ENCODE measurements around the gene LRRC4B.
"Not testable (repeated sequence)": the region's sequence is repeated elsewhere in the genome, so short reads cannot be mapped to it uniquely, and the experiment has no call there.

LRRC4B gene

GRCh38 chr19:50528052-50528451 is 40.2 kb downstream of the LRRC4B start:
- DNase-seq (ENCODE audit: low read depth in 3 of 3) = not testable (repeated sequence)

- no peak for DNase-seq (ENCODE audit: low read depth in 3 of 3)
Observed at GRCh38 chr19:50522881-50523280, 45.4 kb downstream of the LRRC4B start.

- no peak for DNase-seq (ENCODE audit: low read depth in 3 of 3)
Observed at GRCh38 chr19:50520822-50521465, 47.3 kb downstream of the LRRC4B start.

GRCh38 chr19:50519006-50519575 is 49.1 kb downstream of the LRRC4B start:
- no peak for DNase-seq (ENCODE audit: low read depth in 3 of 3)

- DNase-seq (ENCODE audit: low read depth in 3 of 3) = no peak
Observed at GRCh38 chr19:50518091-50519005, 49.9 kb downstream of the LRRC4B start.

- DNase-seq (ENCODE audit: low read depth in 3 of 3) = no peak
Observed at GRCh38 chr19:50517704-50518075, 50.5 kb downstream of the LRRC4B start.

- DNase-seq (ENCODE audit: low read depth in 3 of 3) = no peak
Observed at GRCh38 chr19:50516964-50517703, 51.1 kb downstream of the LRRC4B start.

- DNase-seq (ENCODE audit: low read depth in 3 of 3) = no peak
Observed at GRCh38 chr19:50516456-50516855, 51.8 kb downstream of the LRRC4B start.

GRCh38 chr19:50515168-50515561 is 53.1 kb downstream of the LRRC4B start:
- DNase-seq (ENCODE audit: low read depth in 3 of 3) = no peak

GRCh38 chr19:50514346-50515167 is 53.7 kb downstream of the LRRC4B start:
- DNase-seq (ENCODE audit: low read depth in 3 of 3) = no peak

- no peak for DNase-seq (ENCODE audit: low read depth in 3 of 3)
Observed at GRCh38 chr19:50513746-50514345, 54.4 kb downstream of the LRRC4B start, which contains the start of gene ASPDH. ASPDH (minus strand) TSS chr19:50513913; CDS start chr19:50513823, 90 bp downstream.

- DNase-seq (ENCODE audit: low read depth in 3 of 3) = no peak
Observed at GRCh38 chr19:50512999-50513745, 55.1 kb downstream of the LRRC4B start.

- no peak for DNase-seq (ENCODE audit: low read depth in 3 of 3)
Observed at GRCh38 chr19:50512112-50512998, 55.9 kb downstream of the LRRC4B start.

GRCh38 chr19:50511069-50511822 is 57.0 kb downstream of the LRRC4B start, which contains the start of gene JOSD2:
JOSD2 (minus strand) TSS chr19:50511191; CDS start chr19:50510431, 760 bp downstream.
- DNase-seq (ENCODE audit: low read depth in 3 of 3) = peak; percentile 93 to 96 (median 95)

GRCh38 chr19:50510700-50511068 is 57.6 kb downstream of the LRRC4B start:
- DNase-seq (ENCODE audit: low read depth in 3 of 3) = no peak

- no peak for DNase-seq (ENCODE audit: low read depth in 3 of 3)
Observed at GRCh38 chr19:50510121-50510670, 58.0 kb downstream of the LRRC4B start.

GRCh38 chr19:50509366-50509765 is 58.9 kb downstream of the LRRC4B start:
- DNase-seq (ENCODE audit: low read depth in 3 of 3) = no peak

GRCh38 chr19:50508843-50509190 is 59.4 kb downstream of the LRRC4B start:
- no peak for DNase-seq (ENCODE audit: low read depth in 3 of 3)

Data from stimulated activated CD4-positive, alpha-beta T cell treated with anti-CD3 and anti-CD28 coated beads, TNF-alpha, amount 100 ng/mL, for 4 hours (primary cell).